MM.1S (cell line): Measurements from ENCODE around the gene CTNNBL1.

Experiments
- DNase-seq: peaks from one replicate; pipeline ENCODE4 v3.0.0-alpha.2; 2015
- H2AFZ ChIP-seq: fragments of 300-600 bp; sonication (generic); 2 replicates; pipeline ENCODE4 v1.6.0; 2016; ENCODE audit warnings: antibody characterized with exemption, low read length
- H3F3A ChIP-seq: fragments of 300-600 bp; sonication (generic); 2 replicates; pipeline ENCODE4 v1.6.1; 2016; ENCODE audit warnings: mild to moderate bottlenecking, antibody characterized with exemption, low read length, moderate library complexity, mixed read lengths; ENCODE audit not compliant: insufficient read depth
- H3K27ac ChIP-seq: fragments of 300-600 bp; sonication (generic); 2 replicates; pipeline ENCODE4 v1.5.1; 2016; ENCODE audit warnings: mild to moderate bottlenecking, low read length
- H3K27me3 ChIP-seq: fragments of 300-600 bp; sonication (generic); replicated peaks from 2 replicates; pipeline ENCODE4 v1.6.0; 2016; ENCODE audit warnings: low read length; ENCODE audit not compliant: insufficient read depth
- H3K36me3 ChIP-seq: fragments of 300-600 bp; sonication (generic); replicated peaks from 2 replicates; pipeline ENCODE4 v1.6.1; 2016; ENCODE audit warnings: mild to moderate bottlenecking, low read length, mixed read lengths; ENCODE audit not compliant: insufficient read depth
- H3K4me1 ChIP-seq: fragments of 300-600 bp; sonication (generic); 2 replicates; pipeline ENCODE4 v1.6.1; 2016; ENCODE audit warnings: low read length, mixed read lengths
- H3K4me2 ChIP-seq: fragments of 300-600 bp; sonication (generic); 2 replicates; pipeline ENCODE4 v1.6.0; 2016; ENCODE audit warnings: low read depth, low read length
- H3K4me3 ChIP-seq: fragments of 300-600 bp; sonication (generic); 2 replicates; pipeline ENCODE4 v1.5.1; 2016; ENCODE audit warnings: low read length, mixed read lengths
- H3K79me2 ChIP-seq: fragments of 300-600 bp; sonication (generic); 2 replicates; pipeline ENCODE4 v1.6.1; 2016; ENCODE audit warnings: mixed run types, low read length, mixed read lengths
- H3K9ac ChIP-seq: fragments of 300-600 bp; sonication (generic); 2 replicates; pipeline ENCODE4 v1.6.1; 2016; ENCODE audit warnings: low read length, mixed read lengths
- H3K9me2 ChIP-seq: fragments of 300-600 bp; sonication (generic); replicated peaks from 2 replicates; pipeline ENCODE4 v1.6.1; 2016; ENCODE audit warnings: mild to moderate bottlenecking, low read length, mixed read lengths; ENCODE audit not compliant: insufficient read depth
- H3K9me3 ChIP-seq: fragments of 300-600 bp; sonication (generic); replicated peaks from 2 replicates; pipeline ENCODE4 v1.6.1; 2016; ENCODE audit warnings: mild to moderate bottlenecking, low read length, mixed read lengths; ENCODE audit not compliant: insufficient read depth
- H4K20me1 ChIP-seq: fragments of 300-600 bp; sonication (generic); 2 replicates; pipeline ENCODE4 v1.6.1; 2016; ENCODE audit warnings: mild to moderate bottlenecking, low read length, moderate library complexity, mixed read lengths; ENCODE audit not compliant: insufficient read depth
- EZH2 ChIP-seq: fragments of 300-600 bp; sonication (generic); optimal IDR thresholded peaks from 2 replicates; pipeline ENCODE3; 2017; ENCODE audit warnings: low read depth, mild to moderate bottlenecking, antibody characterized with exemption, low read length, mixed read lengths
- EZH2phosphoT487 ChIP-seq: fragments of 300-600 bp; sonication (generic); IDR thresholded peaks from 2 replicates; pipeline ENCODE4 v1.6.1; 2018; ENCODE audit warnings: antibody characterized with exemption, low read length
- TF ChIP-seq, protein P1 (sequence below): fragments of 300-600 bp; sonication (generic); IDR thresholded peaks from 2 replicates; pipeline ENCODE4 v1.5.1; 2016; ENCODE audit warnings: antibody characterized with exemption, low read length, mixed read lengths

The CTNNBL1 gene

DNA sequence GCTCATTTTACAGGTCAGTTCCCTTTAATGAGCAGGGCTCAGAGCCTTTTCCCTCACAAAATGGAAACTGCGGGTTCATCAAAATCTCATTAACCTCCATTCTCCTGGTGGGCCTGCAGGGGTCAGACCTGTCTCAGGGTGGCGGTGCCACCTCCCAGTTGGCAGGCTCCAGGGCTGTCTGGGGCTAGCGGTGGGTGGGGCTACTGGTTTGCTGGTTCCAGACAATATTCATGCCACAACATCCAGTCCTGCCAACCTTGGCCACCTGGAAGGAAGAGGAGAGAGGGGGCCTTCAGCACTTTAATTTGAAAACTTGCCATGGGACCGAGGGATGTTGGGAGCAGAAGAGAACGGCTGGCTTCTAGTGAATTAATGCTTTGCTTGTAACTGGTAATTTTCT lies 41.9 kb upstream of the CTNNBL1 start:
- H4K20me1 ChIP-seq = no peaks in the 10 kb centered on the region
- no peak overlapping the region for H3K4me2 ChIP-seq
- no peaks in the 10 kb centered on the region for H3K79me2 ChIP-seq
- no peak overlapping the region for H3K4me3 ChIP-seq
- no peaks in the 10 kb centered on the region for H3K27me3 ChIP-seq
- no peaks in the 10 kb centered on the region for H3K36me3 ChIP-seq
- no peak overlapping the region for H2AFZ ChIP-seq
- H3K9me2 ChIP-seq = no peaks in the 10 kb centered on the region
- H3K27ac ChIP-seq = no peak overlapping the region
- no peaks in the 10 kb centered on the region for H3K9me3 ChIP-seq
- TF ChIP-seq, protein P1, sequence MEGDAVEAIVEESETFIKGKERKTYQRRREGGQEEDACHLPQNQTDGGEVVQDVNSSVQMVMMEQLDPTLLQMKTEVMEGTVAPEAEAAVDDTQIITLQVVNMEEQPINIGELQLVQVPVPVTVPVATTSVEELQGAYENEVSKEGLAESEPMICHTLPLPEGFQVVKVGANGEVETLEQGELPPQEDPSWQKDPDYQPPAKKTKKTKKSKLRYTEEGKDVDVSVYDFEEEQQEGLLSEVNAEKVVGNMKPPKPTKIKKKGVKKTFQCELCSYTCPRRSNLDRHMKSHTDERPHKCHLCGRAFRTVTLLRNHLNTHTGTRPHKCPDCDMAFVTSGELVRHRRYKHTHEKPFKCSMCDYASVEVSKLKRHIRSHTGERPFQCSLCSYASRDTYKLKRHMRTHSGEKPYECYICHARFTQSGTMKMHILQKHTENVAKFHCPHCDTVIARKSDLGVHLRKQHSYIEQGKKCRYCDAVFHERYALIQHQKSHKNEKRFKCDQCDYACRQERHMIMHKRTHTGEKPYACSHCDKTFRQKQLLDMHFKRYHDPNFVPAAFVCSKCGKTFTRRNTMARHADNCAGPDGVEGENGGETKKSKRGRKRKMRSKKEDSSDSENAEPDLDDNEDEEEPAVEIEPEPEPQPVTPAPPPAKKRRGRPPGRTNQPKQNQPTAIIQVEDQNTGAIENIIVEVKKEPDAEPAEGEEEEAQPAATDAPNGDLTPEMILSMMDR = peak; percentile 43
- TF ChIP-seq EZH2 = no peak
- H3K9ac ChIP-seq = no peak overlapping the region
- peak; percentile 36 for DNase-seq
- H3K4me1 ChIP-seq = no peaks in the 10 kb centered on the region
- H3F3A ChIP-seq = no peaks in the 10 kb centered on the region

DNA sequence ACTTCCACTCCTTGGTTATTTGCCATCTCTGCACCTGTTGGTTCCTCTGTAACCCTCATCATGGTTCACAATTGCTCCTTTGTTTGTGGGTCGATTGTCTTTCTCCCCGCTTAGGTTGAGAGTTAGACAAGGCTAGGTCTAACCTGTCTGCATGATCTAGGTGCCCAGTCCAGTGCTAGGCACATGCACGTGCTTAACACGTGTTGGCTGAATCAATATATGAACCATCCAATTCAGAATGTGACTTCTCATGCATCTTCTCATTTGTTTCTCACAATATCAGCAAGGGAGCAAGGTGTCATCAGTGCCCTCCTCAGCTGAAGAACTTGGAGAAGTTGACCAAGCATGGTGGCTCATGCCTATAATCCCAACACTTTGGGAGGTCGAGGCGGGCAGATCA lies 36.9 kb upstream of the CTNNBL1 start:
- H3K4me3 ChIP-seq = no peak overlapping the region

DNA sequence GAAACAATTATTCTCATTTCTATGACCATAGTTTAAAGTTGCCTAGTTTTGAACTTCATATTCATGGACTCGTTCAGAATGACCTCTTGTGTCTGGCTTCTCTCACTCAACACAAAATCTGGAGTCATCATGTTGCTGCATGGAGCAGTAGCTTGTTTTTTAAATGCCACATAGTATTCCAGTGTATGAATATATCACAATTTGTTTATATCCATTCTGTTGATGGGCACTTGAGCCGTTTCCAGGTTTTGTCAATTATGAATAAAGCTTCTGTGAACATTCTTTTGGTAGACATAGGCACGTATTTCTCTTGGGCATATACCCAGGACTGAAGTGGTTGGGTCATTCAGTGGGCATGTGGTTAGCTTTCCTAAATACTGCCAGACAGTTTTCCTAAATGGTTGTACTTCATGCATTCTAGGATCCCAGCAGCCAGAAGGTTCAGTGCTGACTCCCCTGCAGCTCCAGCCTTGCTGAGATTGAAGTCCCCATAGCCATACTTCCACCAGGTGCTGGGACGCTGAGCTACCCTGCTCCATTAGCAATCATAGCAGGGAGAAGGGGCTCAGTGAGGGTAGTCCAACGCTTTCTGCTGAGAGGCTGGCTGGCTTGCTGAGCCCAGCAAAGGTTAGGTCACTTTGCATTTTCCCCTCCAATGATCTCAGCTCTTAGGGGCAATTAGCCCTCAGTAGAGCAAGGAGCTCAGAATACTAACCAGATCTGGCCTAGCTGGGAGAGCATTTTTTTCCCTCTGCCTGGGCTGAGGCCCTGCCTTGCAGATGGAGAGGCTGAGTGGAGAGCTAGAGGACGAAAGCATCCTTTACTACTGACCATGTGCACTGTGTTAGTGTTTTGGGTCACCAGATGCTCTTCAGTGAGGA lies 35.7 kb upstream of the CTNNBL1 start:
- Histone ChIP-seq H3K4me1 (no peaks in the 10 kb centered on the region), H3K4me2 (no peak overlapping the region), H3F3A (no peaks in the 10 kb centered on the region), H3K27ac (no peak overlapping the region), H2AFZ (no peak overlapping the region), H3K9me3 (no peaks in the 10 kb centered on the region), H3K9ac (no peak overlapping the region), H3K4me3 (no peak overlapping the region), H3K79me2 (no peaks in the 10 kb centered on the region), H3K36me3 (no peaks in the 10 kb centered on the region), H4K20me1 (no peaks in the 10 kb centered on the region), H3K9me2 (no peaks in the 10 kb centered on the region), H3K27me3 (no peaks in the 10 kb centered on the region)
- TF ChIP-seq, protein P1 = no peak
- TF ChIP-seq EZH2phosphoT487 (no peak), EZH2 (no peak)
- DNase-seq = no peak

More for the DNA sequence above, 36.9 kb upstream of the CTNNBL1 start:
- no peak overlapping the region for H3K4me2 ChIP-seq
- no peak overlapping the region for H2AFZ ChIP-seq
- H3K27me3 ChIP-seq = no peaks in the 10 kb centered on the region
- TF ChIP-seq, protein P1 = no peak
- no peak for TF ChIP-seq EZH2
- no peak for TF ChIP-seq EZH2phosphoT487
- H3K9me3 ChIP-seq = no peaks in the 10 kb centered on the region
- H3K9ac ChIP-seq = no peak overlapping the region
- H3K79me2 ChIP-seq = no peaks in the 10 kb centered on the region
- no peaks in the 10 kb centered on the region for H4K20me1 ChIP-seq
- no peaks in the 10 kb centered on the region for H3K9me2 ChIP-seq
- no peak overlapping the region for H3K27ac ChIP-seq
- H3K36me3 ChIP-seq = no peaks in the 10 kb centered on the region
- no peaks in the 10 kb centered on the region for H3K4me1 ChIP-seq
- no peaks in the 10 kb centered on the region for H3F3A ChIP-seq
- DNase-seq = no peak
